Measurements from ENCODE around the gene FTO.
A peak's percentile ranks its signal among the peaks of the same experiment; 100 is the strongest.

The FTO gene

GRCh38 chr16:53755026-53755910, 51.3 kb downstream of the FTO start:
- no peak for DNase-seq

DNA sequence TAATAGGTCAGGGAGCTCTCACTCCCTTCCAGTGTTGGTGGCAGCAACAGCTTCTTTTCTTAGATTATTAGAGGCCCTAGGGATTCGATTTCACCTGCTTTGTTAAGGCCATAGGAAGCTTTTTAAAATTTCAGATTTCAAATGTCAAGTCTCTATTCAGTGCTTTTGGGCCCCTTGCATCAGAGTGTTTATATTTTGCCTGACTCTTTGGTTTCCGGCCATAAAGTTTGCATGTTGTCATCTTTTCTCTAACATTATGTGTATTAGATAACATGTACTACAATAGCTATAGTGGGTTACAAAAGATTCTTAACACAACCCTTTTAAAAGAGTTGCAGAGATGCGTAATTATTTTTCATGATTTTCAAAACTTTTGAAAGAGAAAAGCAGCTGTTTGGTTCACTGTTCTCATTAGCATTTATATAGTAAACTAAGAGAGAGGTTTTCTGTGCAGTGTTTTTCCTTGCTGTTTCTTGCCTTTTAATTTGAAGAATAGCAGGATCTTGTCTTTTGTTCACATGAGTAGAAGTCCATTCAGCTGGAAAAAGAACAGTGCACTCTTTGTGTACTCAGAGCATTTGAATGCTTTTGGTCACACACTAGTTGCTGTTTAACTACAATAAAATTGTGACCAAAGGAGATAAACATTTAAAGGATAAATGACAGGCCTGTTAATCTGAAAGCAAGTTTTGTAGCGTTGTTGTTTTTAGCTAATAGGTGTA, 52.5 kb downstream of the FTO start:
- DNase-seq = no peak

DNA sequence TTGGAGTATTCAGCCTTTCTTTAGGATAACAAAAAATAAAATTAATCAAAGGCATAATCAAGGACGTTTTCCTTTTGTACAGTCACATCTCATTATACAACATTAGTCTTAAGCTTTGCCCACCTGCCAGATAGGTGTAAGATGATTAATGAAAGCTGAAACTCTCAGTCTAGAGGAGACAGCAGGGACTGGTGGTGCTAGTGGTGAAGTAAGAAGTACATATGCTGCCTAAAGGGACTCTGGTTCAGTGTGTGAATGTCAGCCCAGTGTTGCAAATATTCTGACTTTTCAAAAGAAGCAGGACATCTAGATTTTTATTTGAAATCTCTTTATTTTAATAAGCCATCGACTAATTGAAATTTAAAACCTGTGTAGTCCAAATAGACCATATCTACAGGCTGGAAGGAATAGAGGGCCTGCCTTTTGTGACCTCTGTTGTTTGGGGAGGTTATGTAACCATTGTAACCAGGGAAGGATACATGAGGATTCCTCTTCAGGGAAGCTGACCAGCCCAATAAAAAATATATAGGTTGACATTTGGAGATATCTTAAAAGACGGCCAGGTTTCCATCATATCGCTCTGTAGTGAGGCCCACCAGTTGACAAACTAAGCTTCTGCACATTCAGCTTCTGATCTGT, 54.1 kb downstream of the FTO start:
- DNase-seq = no peak

- DNase-seq = no peak
These were observed 58.2 kb downstream of the FTO start for GRCh38 chr16:53761962-53762703.

DNA sequence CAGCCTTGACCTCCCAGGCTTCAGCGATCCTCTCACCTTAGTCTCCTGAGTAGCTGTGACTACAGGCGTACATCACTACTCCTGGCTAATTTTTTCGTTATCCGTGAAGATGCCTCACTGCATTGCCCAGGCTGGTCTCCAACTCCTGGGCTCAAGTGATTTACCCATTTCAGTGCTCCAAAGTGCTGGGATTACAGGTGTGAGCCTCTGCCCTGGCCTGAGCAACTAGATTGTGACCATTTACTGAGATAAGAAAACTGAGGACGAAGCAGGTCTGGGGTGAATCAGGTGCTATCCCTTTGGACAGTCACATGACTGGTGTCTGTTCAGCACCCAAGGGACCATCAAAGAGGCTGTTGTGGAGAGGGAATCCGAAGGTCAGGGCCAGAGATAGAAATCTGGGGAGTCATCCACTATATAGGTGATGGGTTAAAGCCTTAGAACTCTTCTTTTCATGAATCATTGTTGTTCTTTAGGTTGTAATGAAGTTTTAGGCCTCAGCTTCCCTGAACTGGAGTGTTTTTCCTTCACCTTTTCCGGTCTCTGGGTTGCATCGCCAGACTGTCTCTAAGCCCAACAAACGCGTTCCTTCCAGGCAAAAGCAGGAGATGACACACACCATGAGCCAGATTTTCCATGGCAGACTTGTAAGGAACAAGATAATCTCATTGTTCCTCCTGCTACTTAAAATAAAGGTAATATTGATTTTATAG, 62.5 kb downstream of the FTO start:
- no peak for DNase-seq

DNA sequence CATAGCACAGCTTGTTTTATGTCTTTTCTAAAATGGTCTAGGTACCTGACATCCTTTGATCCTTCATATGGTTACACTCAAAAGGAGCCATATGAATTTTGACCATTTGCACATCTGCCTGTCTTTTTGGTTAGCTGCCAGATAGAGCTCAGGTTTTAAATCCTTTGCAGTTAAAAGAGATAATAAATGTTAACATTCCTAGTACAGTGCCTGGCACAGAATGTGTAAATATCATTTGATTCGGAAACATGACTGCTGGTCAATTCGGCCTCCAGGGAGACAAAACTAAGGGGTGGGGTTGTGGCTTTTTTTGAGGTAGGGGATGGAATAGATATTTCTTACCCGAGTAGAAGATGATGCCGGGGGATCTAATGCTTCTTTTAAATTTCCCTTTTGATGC, 64.2 kb downstream of the FTO start:
- DNase-seq = no peak

- DNase-seq = no peak
These were observed 64.6 kb downstream of the FTO start for GRCh38 chr16:53768593-53768992.

GRCh38 chr16:53769185-53769584, 65.2 kb downstream of the FTO start:
- DNase-seq = no peak

DNA sequence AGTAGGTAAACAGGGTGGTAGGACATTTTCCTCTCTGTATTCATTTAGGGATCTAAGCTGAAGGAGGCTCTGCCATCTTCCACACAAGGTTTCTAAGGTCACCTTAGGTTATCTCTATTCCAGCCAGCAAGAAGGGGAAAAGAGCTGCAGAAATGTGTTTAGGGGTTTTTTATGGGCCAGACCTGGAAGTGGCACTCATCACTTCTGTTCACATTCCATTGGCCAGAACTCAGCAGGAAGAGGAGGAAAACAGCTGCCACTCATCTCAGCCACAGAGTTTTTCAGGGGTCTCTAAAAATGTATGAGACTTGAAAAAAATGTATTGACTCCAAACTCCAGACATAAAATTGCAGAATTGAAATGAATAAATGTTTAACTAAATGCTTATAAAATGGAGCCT, 65.8 kb downstream of the FTO start:
- no peak for DNase-seq

DNA sequence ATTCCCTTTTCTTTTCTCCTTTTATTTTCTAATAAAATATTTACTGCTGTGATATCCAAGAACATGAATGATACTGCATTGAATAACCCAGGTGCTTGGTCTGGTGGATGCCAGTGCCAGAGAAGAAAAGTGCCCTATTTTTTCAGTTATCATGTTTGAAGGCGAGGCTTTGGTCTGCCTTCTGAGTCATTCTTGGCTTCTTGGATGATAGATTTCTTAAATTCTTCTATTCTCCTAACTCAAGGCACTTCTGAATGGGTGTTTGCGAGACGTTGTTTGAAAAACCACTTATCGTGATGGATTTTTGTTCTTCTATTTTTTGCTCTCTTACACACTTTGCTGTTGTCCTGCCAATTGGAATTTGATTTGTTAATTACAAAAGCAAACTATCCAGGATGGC, 66.7 kb downstream of the FTO start:
- DNase-seq = no peak

- no peak for DNase-seq
These were observed 67.9 kb downstream of the FTO start for GRCh38 chr16:53771655-53772497.

GRCh38 chr16:53773150-53773846, 69.3 kb downstream of the FTO start:
- DNase-seq = peak in 2 of 6 experiments; percentile 12 to 32

DNA sequence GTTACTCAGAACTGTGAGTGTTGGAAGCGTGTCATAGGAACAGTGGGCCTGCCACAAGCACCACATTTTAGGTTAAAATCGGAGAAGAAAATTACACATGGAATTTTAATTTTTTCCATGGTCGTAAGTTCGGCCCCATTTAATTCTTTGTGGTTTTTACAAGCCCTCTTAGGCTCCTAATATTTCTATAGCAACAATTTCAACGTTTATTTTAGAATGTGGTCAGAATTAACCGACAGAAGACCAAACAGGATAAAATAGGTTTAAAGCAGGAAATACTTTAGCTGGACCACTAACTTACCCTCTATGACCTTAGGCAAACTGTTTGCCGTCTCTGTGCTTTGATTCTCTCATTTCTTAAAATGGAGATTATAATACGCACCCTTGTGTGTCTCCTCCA, 69.9 kb downstream of the FTO start:
- DNase-seq = no peak

DNA sequence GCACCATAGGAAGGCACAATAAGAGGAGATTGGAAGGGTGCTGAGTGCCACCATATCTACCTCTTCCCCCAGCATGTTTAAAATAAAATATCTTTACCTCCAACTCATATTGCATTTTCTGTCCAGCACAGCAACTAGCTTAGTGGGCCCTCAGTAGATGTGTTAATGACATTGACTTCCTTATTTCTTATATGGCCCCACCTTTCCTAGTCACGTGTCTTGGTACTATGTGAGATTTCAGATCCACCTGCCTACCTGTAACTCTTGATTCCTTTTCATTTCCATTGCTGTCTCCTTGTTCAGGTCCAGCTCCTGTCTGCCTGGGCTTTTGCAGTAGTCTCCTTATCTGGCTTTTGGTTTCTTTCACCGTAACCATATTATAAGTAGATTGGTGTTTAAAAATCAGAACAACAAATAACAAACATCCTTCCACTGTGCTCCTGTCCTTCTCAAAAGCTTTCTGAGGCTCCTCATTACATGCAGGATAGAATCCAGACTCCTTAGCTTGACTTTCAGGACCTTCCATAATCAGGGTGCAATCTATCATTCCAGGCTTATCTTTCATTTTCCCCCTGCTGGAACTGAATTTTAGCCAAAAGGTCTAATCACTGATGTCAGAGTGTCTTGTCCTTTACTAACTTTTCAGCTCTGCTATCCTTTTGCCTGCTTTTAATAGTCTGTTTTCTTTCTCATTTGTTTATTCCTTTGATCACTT, 71.3 kb downstream of the FTO start:
- DNase-seq = no peak

DNA sequence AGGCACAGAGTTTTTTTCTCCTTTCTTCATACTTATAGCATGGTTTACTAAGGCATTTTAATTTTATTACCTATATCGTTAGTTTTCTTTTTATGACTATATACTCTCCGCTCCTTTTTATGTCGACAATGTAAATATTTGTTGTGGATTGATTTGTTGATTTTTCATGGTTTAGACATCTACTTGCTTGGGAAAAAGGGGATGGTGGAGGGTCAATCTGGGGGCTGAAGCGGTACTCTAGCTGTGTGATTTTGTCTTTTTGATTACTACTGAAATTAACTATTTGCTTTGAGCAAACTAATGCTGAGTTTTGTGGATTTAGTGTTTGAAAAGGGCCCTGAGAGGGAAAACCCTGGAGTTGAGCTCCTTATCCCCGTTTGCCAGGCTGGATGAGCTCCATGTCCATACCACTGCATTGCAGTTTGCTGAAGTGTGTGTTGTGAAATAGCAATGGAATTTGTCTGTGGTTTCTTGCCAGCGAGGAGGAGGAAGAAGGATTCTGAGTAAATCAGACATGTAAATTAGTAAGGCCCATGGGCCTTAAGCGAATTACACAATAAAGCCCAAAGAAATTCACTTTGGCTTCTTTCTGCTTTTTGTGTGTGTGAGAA, 72.0 kb downstream of the FTO start:
- no peak for DNase-seq

DNA sequence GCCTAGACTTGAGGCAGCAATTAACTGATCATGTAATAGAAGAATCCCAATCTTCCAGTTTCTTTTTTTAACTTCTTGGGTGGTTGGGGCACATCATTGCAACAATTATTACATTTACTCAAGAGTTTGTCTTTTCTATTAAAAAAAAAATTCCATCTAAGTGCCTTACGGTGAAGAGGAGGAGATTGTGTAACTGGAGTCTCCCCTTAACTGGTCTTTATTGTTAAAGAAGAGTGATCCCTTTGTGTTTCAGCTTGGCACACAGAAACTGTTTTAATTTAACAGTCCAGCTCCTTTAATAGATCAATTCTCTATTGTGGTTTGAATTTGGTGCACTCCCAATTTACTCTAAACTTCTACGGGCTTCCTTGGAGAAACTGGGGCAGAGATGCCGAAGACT, 75.2 kb downstream of the FTO start:
- DNase-seq = no peak

DNA sequence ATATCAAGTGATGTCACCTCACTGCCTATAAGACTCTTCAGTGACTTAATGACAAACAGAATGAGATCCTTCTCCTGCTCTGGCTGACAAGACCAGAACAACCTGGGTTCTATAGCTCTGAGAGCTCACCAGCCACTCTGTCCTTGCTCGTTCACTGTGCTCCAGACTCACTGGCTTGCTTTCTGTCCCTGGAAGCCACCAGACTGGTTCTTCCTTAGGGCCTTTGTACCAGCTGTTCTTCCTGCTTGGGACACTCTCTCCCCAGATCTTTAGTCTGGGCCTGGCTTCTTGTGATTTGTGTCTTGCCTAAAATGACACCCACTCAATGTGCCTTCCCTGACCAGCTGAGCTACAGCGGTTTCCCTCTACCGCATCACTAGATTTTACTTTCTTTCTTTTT, 76.1 kb downstream of the FTO start:
- DNase-seq = no peak

GRCh38 chr16:53781023-53781605, 77.2 kb downstream of the FTO start:
- DNase-seq = no peak

DNA sequence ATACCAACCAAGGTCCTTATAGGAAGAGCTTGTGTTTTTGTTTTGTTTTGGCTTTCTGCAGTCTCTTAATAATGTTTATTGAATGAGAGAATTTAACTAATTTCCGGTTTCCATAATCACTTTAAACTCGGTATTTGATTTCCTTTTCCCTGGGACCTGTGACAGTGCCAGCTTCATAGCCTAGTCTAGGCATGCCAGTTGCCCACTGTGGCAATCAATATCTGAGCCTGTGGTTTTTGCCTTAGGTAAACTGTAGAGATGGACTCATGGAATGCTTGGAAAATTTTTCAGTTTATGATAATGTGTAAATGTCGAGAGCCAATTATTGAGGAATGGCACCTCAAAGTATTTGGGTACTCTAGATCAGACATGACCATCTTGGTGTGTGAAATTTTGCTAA, 78.2 kb downstream of the FTO start:
- DNase-seq = no peak
